Vagina (tissue), 2 donors: Measurements from ENCODE around the gene RTN1. TPM values are rescaled to one million over a fixed set of nuclear protein-coding genes. Genes with fewer than 3 reads are reported as not detected.

Source experiments
- DNase-seq, 2 donors: peaks; one replicate each; pipeline ENCODE4 v3.0.0-alpha.2; 2017; ENCODE audit errors: extremely low spot score in 2 of 2
- H3K27ac ChIP-seq: fragments of 200-600 bp; sonication (generic); one replicate; pipeline ENCODE4 v1.5.1; 2019
- H3K27me3 ChIP-seq: fragments of 200-600 bp; sonication (generic); one replicate; pipeline ENCODE4 v1.5.1; 2019
- H3K36me3 ChIP-seq, 2 donors: fragments of 200-600 bp; sonication (generic); one replicate each; pipeline ENCODE4 v1.5.1; 2017 to 2019
- H3K4me1 ChIP-seq: fragments of 200-600 bp; sonication (generic); one replicate; pipeline ENCODE4 v1.5.1; 2019
- H3K4me3 ChIP-seq, 2 donors: fragments of 200-600 bp; sonication (generic); 1 replicate in 1 of 2; 2 replicates in 1 of 2; pipeline ENCODE4 v1.5.1; 2016 to 2019
- H3K9me3 ChIP-seq: fragments of 200-600 bp; sonication (generic); one replicate; pipeline ENCODE4 v1.5.1; 2019
- POLR2A ChIP-seq, 2 donors: fragments of 450-650 bp; IDR thresholded peaks; one replicate each; pipeline ENCODE4 v1.6.1; 2017; ENCODE audit warnings: antibody characterized with exemption in 2 of 2, mild to moderate bottlenecking in 2 of 2, moderate library complexity in 2 of 2
- POLR2AphosphoS5 ChIP-seq, 2 donors: sonication (generic); formaldehyde crosslinking; IDR thresholded peaks; one replicate each; pipeline ENCODE4 v1.9.0; 2017; ENCODE audit warnings: antibody characterized with exemption in 2 of 2, mild to moderate bottlenecking in 2 of 2, low read depth in 1 of 2; ENCODE audit not compliant: insufficient read depth in 1 of 2
- intact Hi-C: fragments of 100-400 bp; cut with DNase I; formaldehyde crosslinking; loops from one replicate; pipeline ENCODE4 v1.15.1; 2023
- total RNA-seq: library from RNA; depleted of rRNA; stranded (reverse); fragments of >200 nt; gene quantifications from one replicate; pipeline ENCODE4 v1.2.3, GENCODE V29; 2016
- TF ChIP-seq, protein P1 (sequence below), 3 experiments: fragments of 450-650 bp in 2 of 3; fragments of 200-600 bp in 1 of 3; sonication (generic) in 1 of 3; IDR thresholded peaks; one replicate each; pipeline ENCODE4 v1.5.1; 2017 to 2019; ENCODE audit warnings: antibody characterized with exemption in 3 of 3, mild to moderate bottlenecking in 2 of 3, moderate library complexity in 2 of 3

RTN1 gene
- total RNA-seq, 1 donor from 2014 or later: 24.8 TPM

GRCh38 chr14:59704054-59704645, 166.4 kb downstream of the RTN1 start:
- intact Hi-C loops: no loop called here
- Histone ChIP-seq H3K4me1 (no peaks in the 10 kb centered on the region), H3K27me3 (no peaks in the 10 kb centered on the region), H3K9me3 (no peaks in the 10 kb centered on the region), H3K36me3 (no peaks in the 10 kb centered on the region), H3K27ac (no peak overlapping the region), H3K4me3 (no peak overlapping the region)
- no peak for TF ChIP-seq POLR2AphosphoS5 (IDR thresholded peaks at IDR 0.05; ENCODE audit: insufficient read depth in 1 of 2, low read depth in 1 of 2)
- TF ChIP-seq, protein P1, sequence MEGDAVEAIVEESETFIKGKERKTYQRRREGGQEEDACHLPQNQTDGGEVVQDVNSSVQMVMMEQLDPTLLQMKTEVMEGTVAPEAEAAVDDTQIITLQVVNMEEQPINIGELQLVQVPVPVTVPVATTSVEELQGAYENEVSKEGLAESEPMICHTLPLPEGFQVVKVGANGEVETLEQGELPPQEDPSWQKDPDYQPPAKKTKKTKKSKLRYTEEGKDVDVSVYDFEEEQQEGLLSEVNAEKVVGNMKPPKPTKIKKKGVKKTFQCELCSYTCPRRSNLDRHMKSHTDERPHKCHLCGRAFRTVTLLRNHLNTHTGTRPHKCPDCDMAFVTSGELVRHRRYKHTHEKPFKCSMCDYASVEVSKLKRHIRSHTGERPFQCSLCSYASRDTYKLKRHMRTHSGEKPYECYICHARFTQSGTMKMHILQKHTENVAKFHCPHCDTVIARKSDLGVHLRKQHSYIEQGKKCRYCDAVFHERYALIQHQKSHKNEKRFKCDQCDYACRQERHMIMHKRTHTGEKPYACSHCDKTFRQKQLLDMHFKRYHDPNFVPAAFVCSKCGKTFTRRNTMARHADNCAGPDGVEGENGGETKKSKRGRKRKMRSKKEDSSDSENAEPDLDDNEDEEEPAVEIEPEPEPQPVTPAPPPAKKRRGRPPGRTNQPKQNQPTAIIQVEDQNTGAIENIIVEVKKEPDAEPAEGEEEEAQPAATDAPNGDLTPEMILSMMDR (IDR thresholded peaks at IDR 0.05): no peak
- no peak for TF ChIP-seq POLR2A (IDR thresholded peaks at IDR 0.05)
- DNase-seq: no peak

DNA sequence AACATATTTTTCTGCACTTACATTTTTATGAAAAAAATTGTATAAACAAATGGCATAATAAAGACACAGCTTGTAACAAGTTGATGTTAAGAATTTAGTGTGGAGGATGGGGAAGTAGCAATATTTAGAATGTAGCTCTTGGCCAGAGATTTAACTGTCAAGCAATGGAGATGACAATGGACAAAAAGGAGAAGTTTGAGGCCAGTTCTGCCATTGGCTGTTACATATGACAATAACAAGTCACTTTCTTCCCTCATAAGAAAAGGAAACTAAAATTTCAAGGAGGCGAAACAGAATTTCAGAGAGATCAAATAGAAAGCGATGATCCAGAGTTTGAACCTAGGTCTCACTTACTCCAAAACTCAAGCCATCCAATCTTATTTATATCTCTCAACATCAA, 171.1 kb downstream of the RTN1 start:
- TF ChIP-seq POLR2AphosphoS5 (IDR thresholded peaks at IDR 0.05; ENCODE audit: insufficient read depth in 1 of 2, low read depth in 1 of 2) (no peak), POLR2A (IDR thresholded peaks at IDR 0.05) (no peak)
- TF ChIP-seq, protein P1 (IDR thresholded peaks at IDR 0.05): no peak
- H3K4me3 ChIP-seq: no peak overlapping the region
- no peaks in the 10 kb centered on the region for H3K9me3 ChIP-seq
- no peak for DNase-seq
- no peaks in the 10 kb centered on the region for H3K36me3 ChIP-seq
- H3K27me3 ChIP-seq: no peaks in the 10 kb centered on the region
- no peak overlapping the region for H3K27ac ChIP-seq
- no peaks in the 10 kb centered on the region for H3K4me1 ChIP-seq
- intact Hi-C loops: no loop called here

DNA sequence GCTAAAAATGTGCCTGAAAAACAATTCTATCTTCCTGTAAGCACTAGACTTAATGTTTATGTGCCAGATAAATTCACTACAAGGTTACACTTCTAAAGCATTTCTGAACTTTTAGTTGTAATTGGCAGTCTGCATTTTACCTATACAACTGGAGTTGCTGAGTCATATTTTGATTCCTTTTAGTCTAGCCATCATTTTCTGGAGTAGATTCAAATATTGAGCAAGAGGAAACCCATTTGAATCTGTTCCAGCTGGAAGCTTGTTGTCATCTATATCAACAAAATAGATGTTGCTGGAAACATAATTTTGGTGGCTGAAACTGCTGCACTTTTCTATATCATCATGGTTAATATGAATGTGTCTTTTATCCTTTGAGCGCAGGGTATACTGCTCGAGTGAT, 171.8 kb downstream of the RTN1 start:
- no peak for DNase-seq
- Histone ChIP-seq H3K36me3 (no peaks in the 10 kb centered on the region), H3K27me3 (no peaks in the 10 kb centered on the region), H3K4me3 (no peak overlapping the region), H3K9me3 (no peaks in the 10 kb centered on the region), H3K4me1 (no peaks in the 10 kb centered on the region), H3K27ac (no peak overlapping the region)
- no peak for TF ChIP-seq POLR2A (IDR thresholded peaks at IDR 0.05)
- no peak for TF ChIP-seq POLR2AphosphoS5 (IDR thresholded peaks at IDR 0.05; ENCODE audit: insufficient read depth in 1 of 2, low read depth in 1 of 2)
- intact Hi-C loops: no loop called here

GRCh38 chr14:59695198-59695597, 175.4 kb downstream of the RTN1 start:
- no peaks in the 10 kb centered on the region for H3K27me3 ChIP-seq
- TF ChIP-seq POLR2AphosphoS5 (IDR thresholded peaks at IDR 0.05; ENCODE audit: insufficient read depth in 1 of 2, low read depth in 1 of 2) (no peak), POLR2A (IDR thresholded peaks at IDR 0.05) (no peak)
- TF ChIP-seq, protein P1 (IDR thresholded peaks at IDR 0.05): no peak
- no peak overlapping the region for H3K4me3 ChIP-seq
- H3K4me1 ChIP-seq: no peaks in the 10 kb centered on the region
- no peaks in the 10 kb centered on the region for H3K36me3 ChIP-seq
- intact Hi-C loops: no loop called here
- H3K27ac ChIP-seq: no peak overlapping the region
- no peak for DNase-seq
- H3K9me3 ChIP-seq: no peaks in the 10 kb centered on the region

DNA sequence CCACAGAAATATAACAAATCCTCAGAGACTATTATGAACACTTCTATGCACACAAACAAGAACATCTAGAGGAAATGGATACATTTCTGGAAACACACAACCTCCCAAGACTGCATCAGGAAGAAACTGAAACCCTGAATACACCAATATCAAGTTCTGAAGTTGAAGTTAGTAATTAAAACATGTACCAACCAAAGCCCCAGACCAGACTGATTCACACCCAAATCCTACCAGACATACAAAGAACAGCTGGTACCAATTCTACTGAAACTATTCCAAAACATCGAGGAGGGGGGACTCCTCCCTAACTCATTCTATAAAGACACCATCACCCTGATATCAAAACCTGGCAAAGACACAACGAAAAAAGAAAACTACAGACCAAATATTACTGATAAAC, 179.3 kb downstream of the RTN1 start:
- Histone ChIP-seq H3K27me3 (no peaks in the 10 kb centered on the region), H3K4me3 (no peak overlapping the region), H3K9me3 (no peaks in the 10 kb centered on the region), H3K27ac (no peak overlapping the region), H3K36me3 (no peaks in the 10 kb centered on the region), H3K4me1 (no peaks in the 10 kb centered on the region)
- intact Hi-C loops: no loop called here
- DNase-seq: no peak
- TF ChIP-seq POLR2A (IDR thresholded peaks at IDR 0.05) (no peak), POLR2AphosphoS5 (IDR thresholded peaks at IDR 0.05; ENCODE audit: insufficient read depth in 1 of 2, low read depth in 1 of 2) (no peak)
- TF ChIP-seq, protein P1 (IDR thresholded peaks at IDR 0.05): no peak
